HG02852 (cell line): ENCODE data around the gene ARL4D.
A peak's percentile ranks its signal among the peaks of the same experiment; 100 is the strongest.
"Not testable (repeated sequence)": the region's sequence is repeated elsewhere in the genome, so short reads cannot be mapped to it uniquely, and the experiment has no call there.

Experiments
- ATAC-seq: cut with Tn5 transposase; IDR thresholded peaks from one replicate; pipeline ENCODE4 v1.9.1; 2021; ENCODE audit warnings: mild to moderate bottlenecking, moderate library complexity; ENCODE audit not compliant: unreplicated experiment

The ARL4D gene

DNA sequence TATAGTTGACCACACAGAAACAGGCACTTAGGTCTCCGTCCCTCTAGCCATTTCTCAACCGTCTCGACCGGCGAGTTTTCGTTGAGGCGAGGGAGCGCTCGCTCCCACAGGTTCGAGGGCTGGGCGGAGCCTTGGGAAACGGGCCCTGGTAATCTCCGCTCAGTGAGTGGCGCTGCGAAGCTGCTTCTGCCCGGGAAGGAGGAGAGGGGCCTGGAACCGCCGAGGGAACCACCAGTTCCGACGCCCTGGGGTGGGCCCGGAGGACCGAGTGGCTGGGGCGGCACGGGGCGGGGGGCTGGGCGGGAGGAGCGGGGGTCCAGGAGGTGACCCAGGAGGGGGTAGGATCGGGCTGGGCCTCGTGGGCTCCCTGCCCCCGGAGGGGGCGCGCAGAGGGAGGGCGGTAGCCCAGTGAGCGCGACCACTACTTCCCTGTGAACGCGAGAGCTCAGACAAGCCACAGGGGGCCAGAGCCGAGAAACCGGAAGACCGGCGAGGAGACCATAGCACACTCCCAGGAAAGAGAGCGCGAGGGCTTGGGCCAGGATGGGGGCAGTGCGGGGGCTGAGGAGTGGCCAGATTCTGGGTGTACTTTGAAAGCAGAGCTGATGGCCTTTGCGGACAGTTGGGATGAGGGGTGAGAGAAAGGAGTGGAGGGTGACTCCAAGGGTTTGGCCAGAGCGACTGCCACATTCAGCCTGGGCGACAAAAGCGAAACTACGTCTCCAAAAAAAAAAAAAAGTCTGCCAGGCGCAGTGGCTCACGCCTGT is 29.9 kb upstream of the ARL4D start:
- no peak for ATAC-seq

DNA sequence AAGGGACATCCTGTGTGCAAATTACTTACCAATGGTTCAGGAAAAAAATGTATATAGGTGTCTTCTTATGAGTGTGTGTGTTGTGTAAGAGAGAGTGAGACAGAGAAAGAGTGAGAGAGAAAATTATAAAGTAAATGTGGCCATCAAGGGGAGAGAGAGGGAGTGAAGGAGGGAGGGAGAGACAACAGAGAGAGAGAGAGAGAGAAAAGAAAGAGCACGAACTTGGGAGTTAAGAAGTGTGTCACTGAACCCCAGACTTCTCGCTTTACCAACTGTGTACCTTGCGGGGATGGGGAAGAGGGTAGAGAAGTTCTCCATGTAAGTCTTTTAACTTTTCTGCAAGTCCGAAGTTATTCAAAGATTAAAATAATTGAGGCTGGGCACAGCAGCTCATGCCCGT is 28.8 kb upstream of the ARL4D start:
- no peak for ATAC-seq

DNA sequence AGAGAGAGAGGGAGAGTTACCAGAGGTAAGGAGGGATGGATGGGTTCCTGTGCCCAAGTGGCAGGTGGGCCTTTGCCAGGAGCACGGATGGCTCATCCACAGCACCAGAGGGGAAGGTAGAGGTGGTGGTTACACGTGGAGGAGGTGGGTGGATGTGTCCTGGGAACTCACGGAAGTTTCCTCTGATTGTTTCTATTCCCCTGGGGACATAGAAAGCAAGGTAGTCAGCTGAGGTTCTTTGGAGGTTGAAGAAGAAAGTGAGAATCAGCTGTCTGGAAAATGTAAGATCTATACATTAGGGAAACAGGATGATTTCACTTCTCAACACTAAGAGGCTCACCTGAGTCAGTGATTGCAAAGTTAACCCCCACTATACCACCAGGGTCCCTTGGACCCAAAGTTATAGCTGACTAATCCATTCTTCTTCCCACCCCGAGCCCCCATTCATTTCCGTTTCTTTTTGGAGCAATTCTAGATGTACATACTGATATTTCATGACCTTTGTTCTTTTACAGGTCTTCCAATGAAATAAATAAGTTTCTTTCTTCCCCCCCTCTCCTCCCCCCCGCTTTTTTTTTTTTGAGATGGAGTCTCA is 27.5 kb upstream of the ARL4D start:
- no peak for ATAC-seq

DNA sequence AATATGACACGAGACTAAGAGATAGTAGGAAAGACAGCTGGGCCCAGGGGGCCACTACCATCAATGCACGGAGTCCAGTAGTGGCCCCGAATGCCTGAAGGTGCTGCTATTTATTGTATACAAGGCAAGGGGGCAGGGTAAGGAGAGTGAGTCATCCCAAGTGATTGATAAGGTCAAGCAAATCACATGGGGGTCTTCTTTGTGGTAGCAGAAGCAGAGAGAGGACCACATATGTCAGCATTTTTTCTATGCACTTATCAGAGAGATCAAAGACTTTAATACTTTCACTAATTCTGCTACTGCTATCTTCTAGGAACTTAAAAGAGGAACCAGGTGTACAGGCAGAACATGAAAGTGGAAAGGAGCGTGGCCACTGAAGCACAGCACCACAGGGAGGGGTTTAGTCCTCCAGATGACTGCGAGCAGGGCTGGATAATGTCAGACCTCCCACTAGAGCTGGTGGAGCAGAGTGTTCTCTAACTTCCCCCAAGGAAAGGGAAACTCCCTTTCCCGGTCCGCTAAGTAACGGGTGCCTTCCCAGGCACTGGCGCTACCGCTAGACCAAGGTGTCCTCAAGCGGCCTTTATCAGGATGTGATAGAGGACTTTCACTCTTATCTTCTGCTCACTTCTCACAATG is 26.4 kb upstream of the ARL4D start:
- ATAC-seq, result peak; percentile 43

DNA sequence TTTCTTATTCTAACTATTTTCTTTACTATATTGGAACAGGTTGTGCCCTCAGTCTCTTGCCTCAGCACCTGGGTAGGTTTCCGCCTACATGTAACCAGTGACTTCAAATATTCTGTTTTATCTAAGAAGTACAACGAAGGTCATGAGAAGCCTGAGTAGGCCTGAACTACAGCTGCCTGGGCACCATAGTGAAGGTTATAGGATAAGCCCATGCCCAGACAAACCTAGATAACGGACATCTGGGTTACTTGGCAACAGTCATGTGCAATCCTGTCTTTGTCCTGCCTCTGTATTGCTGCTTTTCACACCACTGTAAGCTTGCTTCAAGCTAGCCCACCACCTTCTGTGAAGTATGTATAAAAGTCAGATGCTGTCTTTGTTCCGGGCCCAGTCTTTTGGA is 25.4 kb upstream of the ARL4D start:
- no peak for ATAC-seq

DNA sequence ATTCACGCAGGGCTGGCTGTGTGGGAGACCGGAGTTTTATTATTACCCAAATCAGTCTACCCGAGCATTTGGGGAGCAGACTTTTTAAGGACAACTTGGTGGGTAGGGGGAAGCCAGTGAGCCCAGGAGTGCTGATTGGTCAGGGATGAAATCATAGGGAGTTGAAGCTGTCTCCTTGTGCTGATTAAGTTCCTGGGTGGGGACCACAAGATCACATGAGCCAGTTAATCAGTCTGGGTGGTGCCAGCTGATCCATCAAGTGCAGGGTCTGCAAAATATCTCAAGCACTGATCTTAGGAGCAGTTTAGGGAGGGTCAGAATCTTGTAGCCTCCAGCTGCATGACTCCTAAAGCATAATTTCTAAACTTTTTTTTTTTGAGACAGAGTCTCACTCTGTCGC is 22.9 kb upstream of the ARL4D start:
- not testable (repeated sequence) for ATAC-seq

DNA sequence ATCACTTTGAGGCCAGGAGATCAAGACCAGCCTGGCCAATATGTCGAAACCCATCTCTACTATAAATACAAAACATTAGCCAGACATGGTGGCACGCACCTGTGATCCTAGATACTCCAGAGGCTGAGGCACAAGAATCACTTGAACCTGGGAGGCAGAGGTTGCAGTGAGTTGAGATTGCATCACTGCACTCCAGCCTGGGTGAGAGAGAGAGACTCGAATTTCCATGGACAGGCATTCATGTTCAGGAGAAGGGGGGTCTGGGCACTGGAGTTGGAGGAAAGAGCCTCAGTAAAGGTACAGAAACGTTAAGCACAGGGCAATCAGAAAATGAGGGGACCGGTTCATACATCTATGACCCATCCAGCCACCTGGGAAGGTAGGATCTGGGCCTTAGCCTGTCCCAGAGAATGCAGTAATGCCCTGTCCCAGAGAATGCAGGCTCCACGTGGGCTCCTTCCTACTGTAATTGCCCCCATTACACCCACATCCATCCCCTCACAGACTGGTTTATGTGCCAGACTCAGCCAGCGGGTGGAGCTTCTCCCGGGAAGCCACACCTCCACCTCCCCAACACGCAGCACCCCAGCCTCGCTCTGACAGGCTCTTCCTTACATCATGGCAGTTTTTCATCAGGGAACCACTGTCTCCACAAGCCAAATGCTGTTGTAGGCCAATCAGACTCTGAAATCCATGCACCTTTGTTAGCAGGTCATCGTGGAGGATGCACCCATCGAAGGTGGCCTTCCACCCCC is 21.6 kb upstream of the ARL4D start:
- no peak for ATAC-seq

DNA sequence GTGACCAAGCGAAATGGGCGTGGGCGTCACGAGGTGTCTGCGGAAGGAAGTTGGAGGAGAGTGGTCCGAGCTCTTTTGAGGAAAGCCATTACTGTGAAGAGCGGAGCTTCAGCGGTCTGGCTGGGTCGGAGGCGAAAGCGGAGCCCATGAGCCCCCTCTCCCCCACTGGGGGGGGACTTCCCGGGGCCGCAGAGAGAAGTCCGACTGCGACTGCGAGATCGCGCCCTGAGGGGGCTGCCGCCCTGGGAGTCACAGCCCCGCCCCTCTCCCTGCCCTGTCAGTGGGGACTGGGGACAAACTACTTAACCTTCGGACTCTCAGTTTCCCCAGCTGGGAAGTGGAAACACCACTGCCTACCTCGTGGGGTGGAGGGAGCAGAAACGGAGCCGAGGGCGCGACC is 20.0 kb upstream of the ARL4D start:
- ATAC-seq, result no peak

DNA sequence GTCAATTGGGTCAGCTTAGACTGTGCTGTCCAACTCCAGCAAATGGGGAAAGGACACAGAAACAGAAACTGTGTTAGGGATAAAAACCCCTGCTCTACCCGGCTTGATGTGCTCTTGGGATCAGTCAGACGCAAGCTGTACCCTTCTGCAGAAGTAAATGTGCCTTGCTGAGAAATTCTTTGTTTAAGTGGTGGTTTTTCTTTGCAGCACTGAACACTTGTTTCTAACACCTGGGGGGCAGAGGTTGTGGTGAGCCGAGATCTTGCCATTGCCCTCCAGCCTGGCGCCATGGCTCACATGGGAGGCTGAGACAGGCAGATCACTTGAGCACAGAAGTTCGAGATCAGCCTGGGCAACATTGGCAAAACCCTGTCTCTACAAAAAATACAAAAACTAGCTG is 18.5 kb upstream of the ARL4D start:
- ATAC-seq, result no peak

DNA sequence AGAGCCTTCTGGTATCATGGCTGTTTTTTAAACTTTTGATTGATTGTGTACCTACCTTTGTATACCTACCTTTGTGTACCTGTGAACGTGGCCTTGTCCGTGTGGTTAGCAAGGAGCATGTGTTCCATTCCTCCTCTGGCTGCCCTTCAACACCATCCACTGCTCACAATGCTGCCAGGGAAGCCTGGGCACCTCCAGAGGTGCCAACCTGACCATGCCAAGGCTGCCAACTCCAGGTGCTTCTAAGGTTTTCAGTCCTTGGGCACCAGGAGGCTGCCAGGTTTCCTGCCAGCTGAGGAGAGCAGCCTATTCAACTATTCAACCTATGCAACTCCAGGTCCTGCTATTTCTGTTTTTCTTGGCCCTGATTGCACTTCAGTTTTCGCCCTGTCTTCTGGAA is 17.6 kb upstream of the ARL4D start:
- ATAC-seq, result no peak

DNA sequence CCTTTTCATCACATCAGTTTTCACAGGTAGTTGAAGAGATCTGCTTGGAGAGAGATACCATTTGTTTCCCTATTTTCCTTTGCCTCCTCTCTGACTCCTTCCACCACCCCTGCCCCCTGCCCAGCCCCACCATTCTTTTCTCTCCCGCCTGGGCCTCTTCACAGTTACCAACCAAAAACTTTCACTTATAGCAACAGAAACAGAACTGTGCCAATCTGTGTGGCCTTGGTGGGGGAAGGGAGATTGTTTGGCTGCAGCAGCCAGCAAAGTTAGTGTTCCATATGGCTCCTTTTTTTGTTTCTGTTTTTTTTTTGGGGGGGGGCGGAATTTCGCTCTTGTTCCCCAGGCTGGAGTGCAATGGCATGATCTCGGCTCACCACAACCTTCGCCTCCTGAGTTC is 17.2 kb upstream of the ARL4D start:
- no peak for ATAC-seq

DNA sequence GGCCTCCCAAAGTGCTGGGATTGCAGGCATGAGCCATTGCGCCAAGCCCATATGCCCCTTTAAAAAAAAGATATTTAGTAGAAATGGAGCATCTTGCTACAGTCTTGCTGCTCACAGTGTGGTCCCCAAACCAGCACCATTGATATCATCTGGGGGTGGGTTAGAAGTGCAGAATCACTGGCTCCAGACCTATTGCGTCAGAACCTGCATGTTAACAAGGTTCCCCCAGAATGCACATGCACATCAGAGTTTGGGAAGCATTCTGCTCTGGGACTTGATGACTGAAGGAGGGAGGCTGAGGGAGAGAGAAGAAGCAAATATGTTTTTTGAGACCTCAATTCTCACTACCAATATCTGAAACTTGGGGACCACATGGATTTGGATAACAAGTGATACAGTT is 16.0 kb upstream of the ARL4D start:
- no peak for ATAC-seq

DNA sequence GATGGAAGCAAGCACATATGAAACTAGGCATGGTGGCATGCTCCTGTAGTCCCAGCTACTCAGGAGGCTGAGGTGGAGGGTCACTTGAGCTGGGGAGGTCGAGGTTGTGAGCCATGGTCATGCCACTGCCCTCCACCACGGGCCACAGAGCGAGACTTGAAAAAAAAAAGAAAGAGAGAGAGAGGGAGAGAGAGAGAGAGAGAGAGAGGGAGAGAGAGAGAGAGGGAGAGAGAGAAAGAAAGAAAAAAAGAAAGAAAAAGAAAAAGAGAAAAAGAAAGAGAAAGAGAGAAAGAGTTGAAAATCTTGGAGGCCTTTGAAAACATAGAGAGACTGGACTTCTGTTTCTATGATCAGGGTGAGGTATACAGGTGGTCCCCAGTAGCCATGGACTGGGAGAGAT is 15.4 kb upstream of the ARL4D start:
- ATAC-seq, result no peak

DNA sequence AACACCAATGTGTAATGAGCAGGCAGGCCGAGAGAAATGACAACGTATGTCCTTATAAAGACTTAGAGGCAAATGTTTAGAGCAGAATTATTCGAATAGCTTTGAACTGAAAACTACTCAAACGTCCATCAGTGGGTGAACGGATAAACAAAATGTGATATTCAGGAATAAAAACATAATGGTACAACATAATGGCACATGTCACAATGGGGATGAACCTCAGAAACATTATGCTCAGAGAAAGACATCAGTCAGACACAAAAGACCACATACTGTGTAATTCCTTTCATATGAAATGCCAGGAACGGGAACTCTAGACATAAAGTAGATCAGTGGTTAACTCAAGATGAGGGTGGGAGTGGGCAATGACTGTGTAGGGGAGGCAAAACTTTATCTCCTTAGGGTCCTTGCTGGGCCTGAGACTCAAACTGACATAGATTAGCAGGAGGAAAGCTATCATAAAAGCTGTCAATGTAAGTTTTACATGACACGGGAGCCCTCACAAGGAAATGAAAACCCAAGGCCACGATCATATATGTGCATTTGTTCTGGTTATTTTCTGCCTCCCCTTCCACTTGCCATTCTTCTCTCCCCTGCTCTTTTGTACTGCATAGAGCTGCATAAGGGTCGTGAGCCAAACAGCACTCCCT is 14.8 kb upstream of the ARL4D start:
- no peak for ATAC-seq

DNA sequence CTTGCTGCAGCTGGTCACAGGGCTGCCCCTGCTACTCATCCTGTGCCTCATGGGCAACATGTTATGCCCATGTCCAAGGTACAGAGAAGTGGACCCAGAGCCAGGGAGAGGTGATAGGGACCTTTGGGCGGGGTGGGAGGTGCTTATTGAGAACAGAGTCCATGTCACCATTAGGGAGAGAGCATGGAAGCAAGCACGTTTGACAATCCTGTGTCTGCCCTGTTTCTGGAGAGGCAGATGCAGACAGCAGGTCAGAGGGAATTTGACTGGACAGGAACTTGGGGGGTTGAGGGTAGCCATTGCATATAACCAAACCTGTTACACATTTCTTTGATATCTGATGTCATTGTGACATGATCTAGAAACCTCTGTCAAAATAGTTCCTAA is 14.3 kb upstream of the ARL4D start:
- no peak for ATAC-seq

DNA sequence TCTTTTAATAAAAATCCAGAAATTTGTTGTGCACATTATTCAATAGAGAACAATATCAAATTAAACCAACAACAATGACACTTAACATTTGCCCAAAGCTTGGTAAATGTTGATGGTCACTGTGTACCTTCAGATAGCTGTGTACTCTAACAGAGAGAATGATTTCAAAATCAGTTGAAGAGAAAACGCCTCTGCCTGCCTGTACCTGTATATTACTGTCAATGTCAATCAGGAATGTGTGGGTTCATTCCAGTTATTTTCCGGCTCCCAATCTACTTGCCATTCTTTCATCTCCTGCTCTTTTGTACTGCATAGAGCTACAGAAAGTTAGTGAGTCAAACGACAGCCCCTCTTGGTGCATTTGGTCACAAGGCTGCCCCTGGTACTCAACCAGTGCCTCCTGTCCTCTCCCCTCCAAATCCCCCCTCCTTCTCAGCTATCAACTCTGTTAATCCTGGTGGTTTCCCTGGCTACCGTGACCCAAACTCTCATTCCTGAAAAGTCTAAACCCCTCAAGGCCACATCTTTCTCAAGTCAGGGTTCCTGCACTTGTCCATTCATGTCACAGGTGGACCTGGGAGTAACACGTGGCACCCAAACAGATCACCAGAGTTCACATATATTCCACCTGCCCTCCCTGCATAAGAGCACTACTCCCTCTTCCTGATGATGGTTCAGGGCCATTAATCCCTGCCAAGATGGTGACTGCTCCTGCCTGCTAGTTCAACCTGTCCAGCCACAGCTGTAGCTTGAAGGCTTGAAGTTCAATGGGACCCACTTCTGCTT is 13.6 kb upstream of the ARL4D start:
- no peak for ATAC-seq

DNA sequence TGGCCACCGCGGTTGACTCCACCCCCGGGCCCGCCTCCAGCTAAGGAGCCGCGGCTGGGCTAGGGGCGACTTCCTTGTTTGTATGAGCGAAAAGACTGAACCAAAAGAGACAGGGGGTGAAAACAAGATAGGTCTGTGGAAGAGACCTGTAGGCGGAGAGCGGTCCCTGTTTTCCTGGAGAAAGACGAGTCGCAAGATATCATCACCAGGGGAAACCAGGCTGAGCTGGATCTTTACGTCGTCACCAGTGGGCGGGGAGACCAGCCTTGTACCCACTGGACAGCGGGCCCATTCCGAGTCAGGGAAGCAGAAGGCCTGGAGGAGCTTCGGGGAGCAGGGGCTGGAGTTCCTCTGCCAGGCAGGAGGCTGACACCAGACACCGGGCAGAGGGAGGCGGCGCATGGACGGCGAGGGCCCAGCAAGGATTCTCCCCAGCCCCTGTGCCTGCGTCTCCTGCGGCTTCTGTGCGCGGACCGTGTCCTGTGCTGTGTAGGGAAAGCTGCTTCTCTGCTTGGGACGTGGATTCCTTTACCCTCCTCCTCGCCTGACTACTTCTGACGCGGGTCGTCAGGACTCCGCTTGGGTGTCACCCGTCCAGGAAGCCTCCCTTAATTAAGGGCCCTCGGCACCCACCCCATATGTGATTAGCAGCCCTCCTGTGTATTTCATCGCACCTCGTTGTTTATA is 10.3 kb upstream of the ARL4D start:
- peak; percentile 75 for ATAC-seq

DNA sequence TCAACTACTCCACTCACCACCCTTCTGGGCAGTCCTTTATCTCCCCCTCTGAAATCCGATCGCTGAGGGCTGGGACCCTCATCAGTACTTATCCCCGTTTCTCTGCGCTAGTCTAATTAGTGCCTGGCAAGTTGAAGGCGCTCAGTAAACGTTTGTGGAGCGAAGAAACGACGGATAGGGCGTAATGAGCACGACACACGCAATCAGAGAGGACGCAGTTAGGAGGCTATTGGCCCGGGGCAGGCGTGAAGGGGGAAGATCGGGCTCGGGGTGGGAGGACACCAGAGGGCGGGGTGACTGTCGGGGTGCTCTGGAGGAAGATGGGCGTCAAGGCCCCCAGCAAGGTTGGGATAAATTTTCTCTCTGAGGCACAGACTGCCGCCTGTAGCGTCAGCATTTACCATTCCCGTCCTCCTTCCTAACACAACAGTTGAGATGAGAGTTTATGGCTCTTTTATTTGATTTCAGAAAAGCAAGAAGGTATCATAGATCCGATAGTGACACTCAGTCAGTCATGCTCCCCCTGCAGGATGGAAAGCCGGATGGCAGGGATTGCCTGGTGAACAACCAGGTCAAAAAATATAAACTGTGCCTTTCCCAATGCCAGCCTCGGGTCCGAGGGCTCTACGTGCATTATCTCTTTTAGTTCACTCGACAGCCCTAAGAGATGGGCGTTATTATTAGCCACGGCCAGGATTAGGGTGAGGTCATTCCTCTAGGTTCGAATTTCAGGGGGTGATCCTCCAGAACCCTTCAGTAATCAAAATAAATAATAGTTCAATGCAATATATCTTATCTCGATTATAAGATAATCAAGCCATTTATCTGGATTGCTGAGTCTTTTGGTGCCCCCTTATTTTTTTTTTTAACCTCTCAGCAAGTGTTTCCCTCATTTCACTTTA is 9.5 kb upstream of the ARL4D start:
- ATAC-seq, result peak; percentile 36

DNA sequence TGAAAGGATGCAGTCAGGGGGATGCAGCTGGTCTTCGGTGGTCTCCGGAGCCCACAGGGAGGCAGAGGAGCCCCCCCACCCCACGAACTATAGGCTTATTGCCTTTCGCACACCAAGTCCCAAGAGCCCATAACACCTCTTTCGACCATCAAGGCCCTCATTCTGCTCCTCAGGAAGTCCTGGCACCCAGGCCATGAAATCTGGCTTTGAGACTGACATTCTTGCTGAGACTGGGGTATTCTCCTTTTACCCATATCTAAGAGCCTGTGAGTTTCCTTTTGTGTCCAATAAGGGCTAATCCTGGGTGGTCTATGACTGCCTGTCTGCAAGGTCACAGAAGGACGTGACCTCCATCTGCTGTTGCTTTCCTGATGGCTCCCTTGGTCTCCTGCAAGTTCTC is 6.4 kb upstream of the ARL4D start:
- no peak for ATAC-seq
